ENCODE measurements around the gene PYCARD. TPM values are rescaled to one million over a fixed set of nuclear protein-coding genes. Genes with fewer than 3 reads are reported as not detected.

The PYCARD gene
- total RNA-seq, 1 experiment from 2014 or later, result 37.5 TPM

DNA sequence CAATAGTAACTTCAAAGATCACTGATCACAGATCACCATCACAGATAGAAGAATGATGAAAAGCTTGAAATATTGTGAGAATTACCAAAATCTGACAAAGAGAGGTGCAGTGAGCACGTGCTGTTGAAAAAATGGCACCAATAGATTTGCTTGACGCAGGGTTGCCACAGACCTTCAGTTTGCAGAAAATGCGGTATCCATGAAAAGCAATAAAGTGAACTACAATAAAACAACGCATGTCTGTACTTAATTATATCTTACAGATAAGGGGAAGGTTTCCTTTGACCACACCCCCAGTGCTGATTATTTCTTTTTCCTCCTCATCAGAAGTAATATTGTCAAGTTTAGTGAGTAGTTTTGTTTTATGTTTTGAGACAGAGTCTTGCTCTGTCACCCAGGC lies 35.5 kb upstream of the PYCARD start:
- no peak for TF ChIP-seq CTCF (conservative IDR thresholded peaks at IDR 0.05)
- H3K4me3 Mint-ChIP-seq, result no peak overlapping the region

More for the DNA sequence above, 35.5 kb upstream of the PYCARD start:
- Histone ChIP-seq H3K27ac (ENCODE audit: insufficient read length, low read depth, low read length) (no peak overlapping the region), H3K4me1 (ENCODE audit: insufficient read depth, low read length) (no peaks in the 10 kb centered on the region), H2AFZ (ENCODE audit: low read length) (no peak overlapping the region), H3K79me2 (ENCODE audit: insufficient read depth, low read length) (no peaks in the 10 kb centered on the region), H3K9ac (ENCODE audit: extremely low read depth, insufficient read length, low read length) (no peak overlapping the region), H3K79me1 (ENCODE audit: insufficient read depth, low read depth, low read length, poor library complexity, severe bottlenecking) (no peaks in the 10 kb centered on the region), H3K23me2 (ENCODE audit: insufficient read length, low read depth, low read length, poor library complexity, severe bottlenecking) (no peaks in the 10 kb centered on the region), H4K5ac (ENCODE audit: insufficient read length, low read depth, low read length) (no peak overlapping the region), H3K4ac (ENCODE audit: low read depth, low read length) (no peak overlapping the region), H3K9me3 (ENCODE audit: control insufficient read depth, low read depth, low read length) (no peaks in the 10 kb centered on the region), H3T11ph (ENCODE audit: low read length) (no peak overlapping the region), H4K8ac (replicated peaks; ENCODE audit: insufficient read length, low read depth, low read length) (no peak overlapping the region), H2BK5ac (ENCODE audit: insufficient read length, low read length) (no peak overlapping the region), H3K23ac (ENCODE audit: insufficient read length, low read depth, low read length) (no peak overlapping the region), H2AK5ac (ENCODE audit: insufficient read length, low read length) (no peak overlapping the region), H4K20me1 (ENCODE audit: control insufficient read depth, insufficient read depth, insufficient read length) (no peaks in the 10 kb centered on the region), H2BK120ac (ENCODE audit: low read depth, low read length, poor library complexity, severe bottlenecking) (no peak overlapping the region), H3K4me2 (ENCODE audit: insufficient read depth, insufficient read length, low read length) (no peak overlapping the region), H3K14ac (ENCODE audit: insufficient read depth, low read length) (no peak overlapping the region), H2BK12ac (ENCODE audit: insufficient read length, low read depth, low read length) (no peak overlapping the region), H3K56ac (ENCODE audit: insufficient read length, low read depth, low read length) (no peak overlapping the region), H2BK20ac (ENCODE audit: low read depth, low read length, poor library complexity, severe bottlenecking) (no peak overlapping the region), H4K91ac (ENCODE audit: insufficient read length, low read depth, low read length) (no peak overlapping the region), H3K18ac (ENCODE audit: insufficient read length, low read depth, low read length) (no peak overlapping the region), H3K27me3 (ENCODE audit: insufficient read depth, low read length) (no peaks in the 10 kb centered on the region), H2BK15ac (ENCODE audit: low read depth, low read length) (no peak overlapping the region)
- H3K27me3 Mint-ChIP-seq (ENCODE audit: low read depth), result peaks cover 3% of the 10 kb centered on the region; the same call in 1 of the 2 replicates
- no CpG with 5 or more reads among the region's 4 CpGs for WGBS (ENCODE audit: extremely low coverage, insufficient read length, low lambda C conversion rate)
- H3K27ac Mint-ChIP-seq, result no peak overlapping the region
- H3K9me3 Mint-ChIP-seq, result peaks cover 15 to 18% of the 10 kb centered on the region in 2 experiments
- H3K36me3 Mint-ChIP-seq (ENCODE audit: insufficient read depth in 1 of 3, low read depth in 3 of 3), result peaks cover 0 to 6% (median 0%) of the 10 kb centered on the region in 3 experiments; a peak in 3 of 7 replicates
- DNase-seq, result no peak
- peaks cover 6 to 7% of the 10 kb centered on the region in 2 experiments; a peak in 2 of 4 replicates for H3K4me1 Mint-ChIP-seq

Data from H9 (cell line).